ENCODE measurements around the gene KIAA0513. TPM values are rescaled to one million over a fixed set of nuclear protein-coding genes. Genes with fewer than 3 reads are reported as not detected.

KIAA0513 gene
- total and polyA plus RNA-seq, 9 donors, result 2.8 to 12.8 (median 7.1) TPM

- Histone ChIP-seq H3K9me3 (no peaks in the 10 kb centered on the region), H3K4me3 (no peak overlapping the region), H3K36me3 (no peaks in the 10 kb centered on the region), H3K27ac (peak overlapping the region; percentile 16 to 85), H3K27me3 (no peaks in the 10 kb centered on the region), H3K4me1 (ENCODE audit: insufficient read depth) (peaks cover 11% of the 10 kb centered on the region)
- TF ChIP-seq EP300 (IDR thresholded peaks at IDR 0.05) (no peak), CTCF (IDR thresholded peaks at IDR 0.05) (no peak), POLR2A (IDR thresholded peaks at IDR 0.05) (no peak)
- 37 to 51% (median 37%) methylated on average over 12 of the region's 12 CpGs for WGBS, 3 donors
- DNase-seq, result no peak
- intact Hi-C loops (cut with DNase I), result loop anchor here in 1 of 4 donors (10.0 kb wide), 1 partner anchor 99 kb away; no protein-coding TSS in a partner anchor
Observed at GRCh38 chr16:85136213-85136701, 108.7 kb downstream of the KIAA0513 start.

- Histone ChIP-seq H3K36me3 (no peaks in the 10 kb centered on the region), H3K4me3 (no peak overlapping the region), H3K4me1 (ENCODE audit: insufficient read depth) (peaks cover 11% of the 10 kb centered on the region), H3K27me3 (no peaks in the 10 kb centered on the region), H3K9me3 (no peaks in the 10 kb centered on the region), H3K27ac (peak overlapping the region; percentile 16 to 85)
- intact Hi-C loops (cut with DNase I), result loop anchor here in 1 of 4 donors (10.0 kb wide), 1 partner anchor 98 kb away; no protein-coding TSS in a partner anchor
- TF ChIP-seq CTCF (IDR thresholded peaks at IDR 0.05), result no peak
- TF ChIP-seq EP300 (IDR thresholded peaks at IDR 0.05), result no peak
- DNase-seq, result peak; percentile 77 to 84 (median 77)
- WGBS, 3 donors, result 21 to 33% (median 25%) methylated on average over 17 of the region's 17 CpGs
Observed at GRCh38 chr16:85136702-85137322, 109.2 kb downstream of the KIAA0513 start.

GRCh38 chr16:85137323-85138072 lies 109.9 kb downstream of the KIAA0513 start:
- TF ChIP-seq POLR2A (IDR thresholded peaks at IDR 0.05) (no peak), EP300 (IDR thresholded peaks at IDR 0.05) (peak; percentile 56), CTCF (IDR thresholded peaks at IDR 0.05) (no peak)
- WGBS, 3 donors, result 0 to 1% (median 1%) methylated on average over 27 to 29 of the region's 29 CpGs
- Histone ChIP-seq H3K36me3 (no peaks in the 10 kb centered on the region), H3K4me3 (peak overlapping the region; percentile 28), H3K9me3 (no peaks in the 10 kb centered on the region), H3K27ac (peak overlapping the region; percentile 16 to 85), H3K4me1 (ENCODE audit: insufficient read depth) (peaks cover 11% of the 10 kb centered on the region), H3K27me3 (no peaks in the 10 kb centered on the region)
- intact Hi-C loops (cut with DNase I), result loop anchor here in 1 of 4 donors (10.0 kb wide), 1 partner anchor 97 kb away; no protein-coding TSS in a partner anchor
- DNase-seq, result peak; percentile 97 to 98 (median 97)

- Histone ChIP-seq H3K9me3 (no peaks in the 10 kb centered on the region), H3K4me1 (ENCODE audit: insufficient read depth) (peaks cover 11% of the 10 kb centered on the region), H3K27me3 (no peaks in the 10 kb centered on the region), H3K4me3 (no peak overlapping the region), H3K36me3 (no peaks in the 10 kb centered on the region), H3K27ac (peak overlapping the region; percentile 16 to 85)
- peak in 1 of 5 donors; percentile 37 for DNase-seq
- 56 to 64% (median 59%) methylated on average over 12 of the region's 12 CpGs for WGBS, 3 donors
- no peak for TF ChIP-seq POLR2A (IDR thresholded peaks at IDR 0.05)
- no peak for TF ChIP-seq CTCF (IDR thresholded peaks at IDR 0.05)
- TF ChIP-seq EP300 (IDR thresholded peaks at IDR 0.05), result no peak
- intact Hi-C loops (cut with DNase I), result loop anchor here in 1 of 4 donors (10.0 kb wide), 1 partner anchor 97 kb away; no protein-coding TSS in a partner anchor
Observed at GRCh38 chr16:85138073-85138824, 110.7 kb downstream of the KIAA0513 start.
